HEK293 (cell line): ENCODE measurements around the gene PLCG2.
A peak's percentile ranks its signal among the peaks of the same experiment; 100 is the strongest.

Experiments used
- CTCF ChIA-PET: fragments of 350-600 bp; formaldehyde crosslinking; extraction: SDS; loops from one replicate; lab custom pipeline; 2021; ENCODE audit warnings: antibody characterized with exemption; lab: Yijun Ruan, JAX
- POLR2A ChIA-PET: fragments of 300-600 bp; formaldehyde crosslinking; extraction: SDS; loops from one replicate; lab custom pipeline; 2020; ENCODE audit warnings: antibody characterized with exemption, inconsistent platforms; lab: Yijun Ruan, JAX
- H3K27ac ChIP-seq: fragments of 200-500 bp; sonication (Bioruptor generic); 2 replicates; pipeline ENCODE4 v1.5.1; 2014; ENCODE audit warnings: low read depth, low read length, control low read depth, inconsistent platforms; ENCODE audit errors: extremely low read depth
- H3K36me3 ChIP-seq, 2 experiments: fragments of 200-500 bp in 1 of 2; sonication (Bioruptor generic) in 1 of 2; 1 replicate in 1 of 2; 2 replicates in 1 of 2; pipeline ENCODE4 v1.5.1; 2014 to 2017; ENCODE audit warnings: inconsistent platforms in 2 of 2, low read length in 2 of 2; ENCODE audit not compliant: control insufficient read depth in 2 of 2, insufficient read depth in 1 of 2
- H3K4me1 ChIP-seq: fragments of 200-500 bp; sonication (Bioruptor generic); 2 replicates; pipeline ENCODE4 v1.5.1; 2014; ENCODE audit warnings: mild to moderate bottlenecking, low read length, inconsistent platforms; ENCODE audit not compliant: control insufficient read depth, insufficient read depth
- H3K4me3 ChIP-seq: 2 replicates; pipeline ENCODE4 v1.5.1; 2011; ENCODE audit warnings: low read depth, mild to moderate bottlenecking, control low read depth, low read length, moderate library complexity
- H3K9me3 ChIP-seq: fragments of 200-500 bp; sonication (Bioruptor generic); 2 replicates; pipeline ENCODE4 v1.5.1; 2014; ENCODE audit warnings: low read depth, low read length, inconsistent platforms; ENCODE audit not compliant: control insufficient read depth, insufficient read depth
- BCL11A ChIP-seq: fragments of 450-650 bp; formaldehyde crosslinking; IDR thresholded peaks from 2 replicates; pipeline ENCODE4 v1.5.1; 2016; ENCODE audit warnings: low read depth, missing biosample characterization, missing genetic modification characterization
- CTCF ChIP-seq: fragments of 450-650 bp; formaldehyde crosslinking; IDR thresholded peaks from 2 replicates; pipeline ENCODE4 v1.5.1; 2016; ENCODE audit warnings: missing biosample characterization, missing genetic modification characterization
- PBX3 ChIP-seq: sonication (generic); formaldehyde crosslinking; IDR thresholded peaks from 2 replicates; pipeline ENCODE4 v1.8.1; 2022; ENCODE audit warnings: mild to moderate bottlenecking, moderate library complexity, missing genetic modification reagents
- REPIN1 ChIP-seq: fragments of 450-650 bp; formaldehyde crosslinking; IDR thresholded peaks from 2 replicates; pipeline ENCODE4 v1.5.1; 2017; ENCODE audit warnings: missing biosample characterization, missing genetic modification characterization, low read depth
- REST ChIP-seq: fragments of 450-650 bp; formaldehyde crosslinking; IDR thresholded peaks from 2 replicates; pipeline ENCODE4 v1.5.1; 2016; ENCODE audit warnings: missing biosample characterization, missing genetic modification characterization
- SCRT1 ChIP-seq: fragments of 450-650 bp; formaldehyde crosslinking; IDR thresholded peaks from 2 replicates; pipeline ENCODE4 v1.5.1; 2016; ENCODE audit warnings: missing biosample characterization, missing genetic modification characterization, borderline replicate concordance
- SP2 ChIP-seq: fragments of 450-650 bp; formaldehyde crosslinking; IDR thresholded peaks from 2 replicates; pipeline ENCODE4 v1.5.1; 2016; ENCODE audit warnings: missing biosample characterization, missing genetic modification characterization
- YY1 ChIP-seq: fragments of 450-650 bp; formaldehyde crosslinking; IDR thresholded peaks from 2 replicates; pipeline ENCODE4 v1.5.1; 2018; ENCODE audit warnings: missing biosample characterization, missing genetic modification characterization
- ZBTB17 ChIP-seq: fragments of 450-650 bp; formaldehyde crosslinking; IDR thresholded peaks from 2 replicates; pipeline ENCODE4 v1.5.1; 2016; ENCODE audit warnings: missing biosample characterization, missing genetic modification characterization
- ZFHX2 ChIP-seq: fragments of 450-650 bp; formaldehyde crosslinking; conservative IDR thresholded peaks from 2 replicates; pipeline ENCODE4 v1.5.1; 2016; ENCODE audit warnings: missing biosample characterization, missing genetic modification characterization
- ZFP3 ChIP-seq: fragments of 450-650 bp; formaldehyde crosslinking; IDR thresholded peaks from 2 replicates; pipeline ENCODE4 v1.5.1; 2016; ENCODE audit warnings: low read depth, missing biosample characterization, missing genetic modification characterization
- ZIC2 ChIP-seq: fragments of 450-650 bp; formaldehyde crosslinking; IDR thresholded peaks from 2 replicates; pipeline ENCODE4 v1.5.1; 2016; ENCODE audit warnings: missing biosample characterization, missing genetic modification characterization
- ZNF2 ChIP-seq: fragments of 450-650 bp; formaldehyde crosslinking; IDR thresholded peaks from 2 replicates; pipeline ENCODE4 v1.5.1; 2016; ENCODE audit warnings: missing biosample characterization, missing genetic modification characterization
- ZNF426 ChIP-seq: fragments of 450-650 bp; formaldehyde crosslinking; IDR thresholded peaks from 2 replicates; pipeline ENCODE4 v1.5.1; 2017; ENCODE audit warnings: missing biosample characterization, missing genetic modification characterization, mild to moderate bottlenecking, inconsistent platforms, moderate library complexity
- ZNF433 ChIP-seq: fragments of 450-650 bp; formaldehyde crosslinking; IDR thresholded peaks from 2 replicates; pipeline ENCODE4 v1.5.1; 2016; ENCODE audit warnings: missing biosample characterization, missing genetic modification characterization, low read depth
- ZNF501 ChIP-seq: fragments of 450-650 bp; formaldehyde crosslinking; IDR thresholded peaks from 2 replicates; pipeline ENCODE4 v1.5.1; 2016; ENCODE audit warnings: missing biosample characterization, missing genetic modification characterization
- ZNF596 ChIP-seq: fragments of 450-650 bp; IDR thresholded peaks from 2 replicates; pipeline ENCODE4 v1.5.0; 2018; ENCODE audit warnings: missing biosample characterization, mild to moderate bottlenecking, missing genetic modification characterization, moderate library complexity
- ZNF701 ChIP-seq: fragments of 450-650 bp; formaldehyde crosslinking; IDR thresholded peaks from 2 replicates; pipeline ENCODE4 v1.5.1; 2016; ENCODE audit warnings: missing biosample characterization, missing genetic modification characterization
- ZNF76 ChIP-seq: fragments of 450-650 bp; formaldehyde crosslinking; IDR thresholded peaks from 2 replicates; pipeline ENCODE4; 2016; ENCODE audit warnings: low read depth, missing biosample characterization, missing genetic modification characterization, borderline replicate concordance
- ZNF843 ChIP-seq: fragments of 450-650 bp; formaldehyde crosslinking; IDR thresholded peaks from 2 replicates; pipeline ENCODE4 v1.5.1; 2016; ENCODE audit warnings: missing biosample characterization, missing genetic modification characterization

The PLCG2 gene

GRCh38 chr16:81861915-81862314 is 82.8 kb downstream of the PLCG2 start (continued):
- no peak for TF ChIP-seq SCRT1 (tag by site-specific recombination)

- Histone ChIP-seq H3K4me3 (no peak overlapping the region), H3K4me1 (no peaks in the 10 kb centered on the region), H3K9me3 (no peaks in the 10 kb centered on the region), H3K27ac (no peak overlapping the region), H3K36me3 (no peaks in the 10 kb centered on the region)
- no peak for TF ChIP-seq ZNF501 (tag by site-specific recombination)
- peak; percentile 81 for TF ChIP-seq REST (tag by site-specific recombination)
- CTCF ChIA-PET = interaction anchor here (0.7 to 1.3 kb wide), 2 partner anchors 11 to 289 kb away, joined by 3 to 7 read pairs; no protein-coding TSS in a partner anchor
- POLR2A ChIA-PET = no interaction called here
Observed at GRCh38 chr16:81863630-81864352, 84.7 kb downstream of the PLCG2 start.

- ChIA-PET CTCF (interaction anchor here (1.0 to 1.3 kb wide), 2 partner anchors 9 to 10 kb away, joined by 3 to 7 read pairs; no protein-coding TSS in a partner anchor), POLR2A (no interaction called here)
- Histone ChIP-seq H3K36me3 (no peaks in the 10 kb centered on the region), H3K4me3 (no peak overlapping the region), H3K4me1 (no peaks in the 10 kb centered on the region), H3K9me3 (no peaks in the 10 kb centered on the region), H3K27ac (no peak overlapping the region)
- TF ChIP-seq SP2 (tag by site-specific recombination) = no peak
- TF ChIP-seq ZNF501 (tag by site-specific recombination) = no peak
- TF ChIP-seq ZIC2 (tag by site-specific recombination) = no peak
- no peak for TF ChIP-seq YY1 (tag by site-specific recombination)
Observed at GRCh38 chr16:81864646-81865382, 85.7 kb downstream of the PLCG2 start.

GRCh38 chr16:81866820-81867440 is 87.8 kb downstream of the PLCG2 start:
- Histone ChIP-seq H3K4me3 (no peak overlapping the region), H3K4me1 (no peaks in the 10 kb centered on the region), H3K36me3 (no peaks in the 10 kb centered on the region), H3K27ac (no peak overlapping the region), H3K9me3 (no peaks in the 10 kb centered on the region)
- ChIA-PET POLR2A (no interaction called here), CTCF (no interaction called here)
- TF ChIP-seq ZNF426 (tag by site-specific recombination) (no peak), ZNF433 (no peak), REPIN1 (tag by site-specific recombination) (no peak), BCL11A (tag by site-specific recombination) (no peak), PBX3 (no peak), ZFP3 (tag by site-specific recombination) (no peak), ZNF76 (no peak), ZNF2 (no peak), ZNF596 (tag by site-specific recombination) (no peak), ZBTB17 (no peak), ZNF701 (tag by site-specific recombination) (no peak), ZNF843 (tag by site-specific recombination) (no peak), CTCF (tag by site-specific recombination) (no peak), ZFHX2 (tag by site-specific recombination) (no peak)
